ENCODE data around the gene FBLN1. TPM values are rescaled to one million over a fixed set of nuclear protein-coding genes. Genes with fewer than 3 reads are reported as not detected.

The FBLN1 gene
- total and polyA plus RNA-seq, 11 donors: 22.4 to 239 (median 44.7) TPM

GRCh38 chr22:45526281-45526680 is 23.6 kb downstream of the FBLN1 start:
- TF ChIP-seq CTCF (IDR thresholded peaks at IDR 0.05) (no peak), POLR2A (IDR thresholded peaks at IDR 0.05) (no peak)
- Histone ChIP-seq H3K27ac (peak overlapping the region in 1 of 12 donors; percentile 43), H3K9me3 (no peaks in the 10 kb centered on the region), H3K27me3 (no peaks in the 10 kb centered on the region), H3K4me3 (no peak overlapping the region), H3K36me3 (peaks cover 0 to 76% (median 5%) of the 10 kb centered on the region in 9 donors), H3K4me1 (peaks cover 0 to 7% (median 0%) of the 10 kb centered on the region in 12 donors)
- ATAC-seq (no peak), DNase-seq (no peak)
- intact Hi-C loops (cut with DNase I): no loop called here
- whole genome bisulfite sequencing, 4 donors: 88 to 95% (median 92%) methylated on average over 8 of the region's 8 CpGs

- ATAC-seq: no peak
- no peak overlapping the region for H3K27ac ChIP-seq
- TF ChIP-seq CTCF (IDR thresholded peaks at IDR 0.05) (no peak), POLR2A (IDR thresholded peaks at IDR 0.05) (no peak)
- intact Hi-C loops (cut with DNase I): no loop called here
- H3K9me3 ChIP-seq: no peaks in the 10 kb centered on the region
- peaks cover 0 to 79% (median 11%) of the 10 kb centered on the region in 9 donors for H3K36me3 ChIP-seq
- H3K4me3 ChIP-seq: no peak overlapping the region
- 80 to 90% (median 86%) methylated on average over 8 to 10 of the region's 10 CpGs for WGBS, 4 donors
- H3K27me3 ChIP-seq: no peaks in the 10 kb centered on the region
- H3K4me1 ChIP-seq: peaks cover 0 to 7% (median 0%) of the 10 kb centered on the region in 12 donors
- no peak for DNase-seq
Measured at GRCh38 chr22:45526768-45527360, 24.2 kb downstream of the FBLN1 start.

GRCh38 chr22:45527456-45527855 is 24.8 kb downstream of the FBLN1 start:
- no peaks in the 10 kb centered on the region for H3K9me3 ChIP-seq
- DNase-seq (no peak), ATAC-seq (no peak)
- no peak overlapping the region for H3K4me3 ChIP-seq
- intact Hi-C loops (cut with DNase I): no loop called here
- peaks cover 0 to 82% (median 12%) of the 10 kb centered on the region in 9 donors for H3K36me3 ChIP-seq
- TF ChIP-seq CTCF (IDR thresholded peaks at IDR 0.05): no peak
- no peak for TF ChIP-seq POLR2A (IDR thresholded peaks at IDR 0.05)
- H3K27me3 ChIP-seq: no peaks in the 10 kb centered on the region
- WGBS, 4 donors: 93 to 96% (median 95%) methylated on average over 6 of the region's 6 CpGs
- H3K4me1 ChIP-seq: peaks cover 0 to 7% (median 0%) of the 10 kb centered on the region in 12 donors
- H3K27ac ChIP-seq: no peak overlapping the region

DNA sequence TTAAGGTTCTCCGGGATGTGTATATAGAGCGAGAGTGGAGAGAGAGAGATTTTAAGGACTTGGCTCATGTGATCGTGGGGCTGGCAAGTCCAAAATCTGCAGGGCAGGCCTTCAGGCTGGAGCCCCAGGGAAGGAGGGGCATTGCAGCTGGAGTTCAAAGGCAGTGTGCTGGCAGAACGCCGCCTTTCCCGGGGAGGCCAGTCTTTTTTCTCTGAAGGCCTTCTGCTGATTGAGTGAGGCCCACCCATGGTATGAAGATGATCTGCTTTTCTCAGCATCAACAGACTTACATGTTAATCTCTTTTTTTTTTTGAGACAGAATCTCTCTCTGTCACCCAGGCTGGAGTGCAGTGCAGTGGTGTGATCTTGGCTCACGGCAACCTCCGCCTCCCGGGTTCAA is 25.4 kb downstream of the FBLN1 start:
- intact Hi-C loops (cut with DNase I): no loop called here
- TF ChIP-seq CTCF (IDR thresholded peaks at IDR 0.05): no peak
- TF ChIP-seq POLR2A (IDR thresholded peaks at IDR 0.05): no peak
- Histone ChIP-seq H3K9me3 (no peaks in the 10 kb centered on the region), H3K4me3 (no peak overlapping the region), H3K36me3 (peaks cover 0 to 82% (median 12%) of the 10 kb centered on the region in 9 donors), H3K27ac (no peak overlapping the region), H3K4me1 (peaks cover 0 to 7% (median 0%) of the 10 kb centered on the region in 12 donors), H3K27me3 (no peaks in the 10 kb centered on the region)
- DNase-seq: no peak
- WGBS, 4 donors: 93 to 97% (median 94%) methylated on average over 9 of the region's 9 CpGs
- no peak for ATAC-seq
